Stimulated activated naive CD8-positive, alpha-beta T cell treated with anti-CD3 and anti-CD28 coated beads, Interleukin-15, amount 100 ng/mL, for 72 hours (primary cell): ENCODE results near the gene CBLB.

Experiments
- ATAC-seq: fragments of 150-1000 bp; cut with Tn5 transposase; 2 replicates; pipeline ENCODE4 v1.10.0; 2021; ENCODE audit warnings: mild to moderate bottlenecking, moderate library complexity
- DNase-seq, 2 donors: peaks; one replicate each; pipeline ENCODE4 v3.0.0; 2021 to 2022
- H3K27ac Mint-ChIP-seq, 2 donors: one replicate each; pipeline ENCODE4 v1.8.0; 2022; ENCODE audit warnings: mild to moderate bottlenecking in 2 of 2, mixed read lengths in 2 of 2, moderate library complexity in 2 of 2
- H3K27me3 Mint-ChIP-seq: one replicate; pipeline ENCODE4 v1.8.0; 2022; ENCODE audit warnings: mixed read lengths
- H3K4me1 Mint-ChIP-seq: one replicate; pipeline ENCODE4 v1.8.0; 2022; ENCODE audit warnings: mild to moderate bottlenecking, mixed read lengths
- H3K4me3 Mint-ChIP-seq, 2 donors: one replicate each; pipeline ENCODE4 v1.8.0; 2022; ENCODE audit warnings: mild to moderate bottlenecking in 2 of 2, mixed read lengths in 2 of 2, moderate library complexity in 1 of 2
- H3K9me3 Mint-ChIP-seq, 2 donors: one replicate each; pipeline ENCODE4 v1.8.0; 2022; ENCODE audit warnings: mixed read lengths in 2 of 2

Gene CBLB

DNA sequence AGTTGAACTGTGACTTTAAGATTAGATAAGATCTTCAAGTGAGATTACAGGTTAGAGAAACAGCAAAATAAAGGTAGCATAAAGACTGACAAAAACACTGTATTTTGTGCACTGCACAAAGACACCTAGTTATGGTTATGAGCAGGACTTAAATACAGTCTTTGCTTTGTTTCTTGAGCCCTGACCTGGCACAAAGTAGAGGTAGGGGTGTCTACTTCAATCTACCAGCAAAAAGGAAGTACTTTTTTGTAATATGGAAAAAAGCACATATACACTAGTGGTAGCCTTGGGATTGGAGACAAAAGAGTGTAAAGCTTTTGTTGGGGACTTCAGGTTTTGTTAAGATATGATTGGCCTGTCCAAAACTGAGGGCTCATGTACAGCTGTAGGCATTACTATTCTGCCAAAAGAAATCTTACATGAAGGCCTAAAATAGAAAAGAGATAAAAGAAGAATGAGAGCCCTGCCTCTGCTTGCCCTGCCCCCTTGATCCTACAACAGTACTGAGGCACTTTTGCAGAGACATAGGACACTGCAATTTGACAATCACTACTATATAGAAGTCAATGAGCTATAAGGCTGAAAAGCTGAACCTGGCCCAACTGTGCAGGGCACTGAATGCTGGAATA lies 194.3 kb downstream of the CBLB start:
- DNase-seq = no peak
- Mint-ChIP-seq H3K9me3 (no peaks in the 10 kb centered on the region), H3K4me3 (no peak overlapping the region), H3K27me3 (no peaks in the 10 kb centered on the region), H3K27ac (no peak overlapping the region), H3K4me1 (peaks cover 8% of the 10 kb centered on the region)
- no peak for ATAC-seq

DNA sequence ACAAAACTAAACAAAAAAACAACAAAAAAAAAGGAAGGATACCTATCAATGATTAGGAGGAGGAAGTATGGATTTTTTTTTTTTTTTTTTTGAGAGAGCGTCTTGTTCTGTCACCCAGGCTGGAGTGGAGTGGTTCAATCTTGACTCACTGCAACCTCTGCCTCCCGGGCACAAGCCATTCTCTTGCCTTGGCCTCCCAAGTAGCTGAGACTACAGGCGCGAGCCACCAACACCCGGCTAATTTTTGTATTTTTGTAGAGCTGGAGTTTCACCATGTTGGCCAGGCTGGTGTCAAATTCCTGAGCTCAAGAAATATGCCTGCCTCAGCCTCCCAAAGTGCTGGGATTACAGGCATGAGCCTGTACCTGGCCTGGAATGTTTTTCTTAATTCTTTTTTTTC lies 195.8 kb downstream of the CBLB start:
- H3K4me3 Mint-ChIP-seq = no peak overlapping the region
- no peak for DNase-seq
- no peaks in the 10 kb centered on the region for H3K27me3 Mint-ChIP-seq
- no peak for ATAC-seq
- H3K9me3 Mint-ChIP-seq = no peaks in the 10 kb centered on the region
- H3K27ac Mint-ChIP-seq = no peak overlapping the region
- H3K4me1 Mint-ChIP-seq = peaks cover 8% of the 10 kb centered on the region

DNA sequence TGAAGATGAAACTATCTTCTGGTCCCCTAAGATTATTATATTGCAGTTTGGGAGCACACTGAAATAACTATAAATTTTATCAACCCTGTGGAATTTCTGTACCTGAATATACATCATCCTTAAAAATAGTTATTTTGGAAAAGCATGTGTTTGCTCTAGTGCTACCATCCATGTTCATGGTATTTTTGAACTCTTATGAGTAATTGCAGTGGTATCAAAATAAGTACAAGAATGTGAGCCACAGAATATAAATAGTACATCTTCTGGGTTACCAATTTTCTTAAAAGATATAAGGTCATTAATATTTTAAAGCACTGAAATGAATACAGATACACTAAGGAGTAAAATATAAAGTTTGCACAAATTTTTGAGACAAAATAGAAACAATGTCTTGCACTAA lies 206.5 kb downstream of the CBLB start:
- no peak overlapping the region for H3K4me3 Mint-ChIP-seq
- H3K27ac Mint-ChIP-seq = no peak overlapping the region
- H3K27me3 Mint-ChIP-seq = no peaks in the 10 kb centered on the region
- ATAC-seq (no peak), DNase-seq (no peak)
- H3K9me3 Mint-ChIP-seq = no peaks in the 10 kb centered on the region
- no peaks in the 10 kb centered on the region for H3K4me1 Mint-ChIP-seq

DNA sequence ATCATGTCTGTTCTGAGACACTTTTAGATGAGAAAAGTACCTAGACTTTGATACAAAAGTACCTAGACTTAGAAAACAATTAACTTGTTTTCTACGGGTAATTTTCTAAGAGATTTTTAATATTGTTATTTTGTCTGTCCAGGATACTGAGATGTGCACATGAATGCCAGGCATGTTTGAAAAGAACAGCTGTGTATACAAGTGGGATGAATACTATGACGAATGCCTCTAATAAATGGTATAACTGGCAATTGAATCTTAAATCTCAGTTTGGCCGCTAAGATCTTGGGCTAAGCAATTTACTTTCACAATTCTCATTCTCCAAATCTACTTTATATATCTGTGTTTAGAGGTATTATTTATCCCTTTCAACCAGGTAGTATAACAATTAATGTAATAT lies 207.4 kb downstream of the CBLB start:
- ATAC-seq (no peak), DNase-seq (no peak)
- Mint-ChIP-seq H3K27me3 (no peaks in the 10 kb centered on the region), H3K4me1 (no peaks in the 10 kb centered on the region), H3K27ac (no peak overlapping the region), H3K4me3 (no peak overlapping the region), H3K9me3 (no peaks in the 10 kb centered on the region)

DNA sequence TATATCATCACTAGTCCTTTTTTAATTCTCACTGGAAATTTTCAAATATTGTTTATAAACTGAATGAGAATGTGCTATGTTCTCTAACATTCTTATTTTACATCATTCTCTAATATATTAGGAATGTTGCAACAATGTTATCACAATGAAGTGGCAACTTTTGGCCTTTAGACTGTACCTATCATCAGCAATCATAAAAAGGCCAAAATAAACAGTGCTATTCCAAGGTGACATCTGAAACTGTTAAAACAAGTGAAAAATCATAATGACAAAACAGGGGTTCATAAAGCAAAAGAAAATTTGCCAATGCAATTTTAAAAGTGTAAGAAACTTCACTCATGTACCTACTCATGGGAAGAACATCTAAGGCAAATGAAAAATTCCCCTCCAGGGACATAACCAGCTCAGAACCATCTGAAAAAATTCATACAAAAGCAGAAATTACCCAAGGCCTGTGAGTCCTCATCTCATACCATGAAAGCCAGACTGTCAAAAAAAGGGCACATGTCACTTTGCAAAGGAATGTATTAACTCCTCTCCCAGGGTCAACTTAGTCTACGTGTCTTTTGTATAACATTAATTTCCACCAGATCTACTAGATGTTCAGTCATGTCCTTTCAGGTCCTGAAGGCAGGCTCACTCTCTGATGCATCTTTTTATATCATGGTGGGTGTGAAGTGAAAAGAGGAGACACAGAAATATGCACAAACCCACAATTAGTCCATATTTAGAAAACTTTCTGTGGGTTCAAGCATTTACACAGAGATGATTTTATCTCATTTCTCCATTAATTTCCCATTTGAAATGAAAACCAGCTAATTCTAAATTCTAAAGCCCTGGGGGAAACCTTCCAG lies 211.9 kb downstream of the CBLB start:
- DNase-seq = no peak
- Mint-ChIP-seq H3K27ac (no peak overlapping the region), H3K4me3 (no peak overlapping the region), H3K27me3 (no peaks in the 10 kb centered on the region), H3K4me1 (no peaks in the 10 kb centered on the region), H3K9me3 (no peaks in the 10 kb centered on the region)
- ATAC-seq = no peak

DNA sequence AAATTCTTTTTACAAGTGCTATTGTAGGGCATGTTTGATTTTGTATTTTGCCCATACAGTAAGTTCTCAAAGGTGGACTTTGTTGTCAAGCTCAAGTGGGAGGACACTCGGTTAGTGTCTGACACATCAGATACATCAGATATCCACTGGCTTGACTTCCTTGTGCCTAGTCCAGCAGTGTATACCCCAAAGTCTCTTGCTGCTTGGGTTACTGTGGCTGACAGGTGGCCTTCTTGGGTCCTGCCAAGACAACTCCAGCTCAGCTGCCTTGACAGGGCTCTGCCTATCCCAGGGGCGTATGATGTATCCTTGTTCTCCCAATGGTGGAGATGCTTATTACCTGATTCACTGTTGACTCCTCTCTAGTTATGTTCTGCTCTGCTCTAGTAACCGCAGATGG lies 214.9 kb downstream of the CBLB start:
- H3K27ac Mint-ChIP-seq = no peak overlapping the region
- no peak overlapping the region for H3K4me3 Mint-ChIP-seq
- peaks cover 8% of the 10 kb centered on the region for H3K27me3 Mint-ChIP-seq
- no peaks in the 10 kb centered on the region for H3K4me1 Mint-ChIP-seq
- DNase-seq (no peak), ATAC-seq (peak; percentile 47)
- H3K9me3 Mint-ChIP-seq = no peaks in the 10 kb centered on the region

DNA sequence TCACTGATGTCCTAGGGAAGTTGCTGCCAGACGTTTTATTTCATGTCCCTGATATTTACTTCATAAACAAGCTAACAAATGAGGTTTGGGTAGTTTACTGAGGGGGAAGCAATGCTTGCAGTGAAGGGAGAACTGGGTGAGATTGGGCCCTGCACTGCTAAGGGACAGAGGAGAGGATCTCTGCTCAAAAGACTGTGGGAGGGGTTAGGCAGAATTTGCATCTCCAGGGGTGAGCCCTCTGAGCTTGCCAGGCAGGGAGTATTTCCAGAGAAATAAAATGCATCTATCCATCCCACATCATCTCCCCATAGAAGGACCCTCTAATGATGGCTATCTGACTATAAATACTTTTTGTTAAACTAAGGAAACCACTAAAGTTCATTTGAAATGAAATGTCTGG lies 215.6 kb downstream of the CBLB start:
- Mint-ChIP-seq H3K4me1 (no peaks in the 10 kb centered on the region), H3K4me3 (no peak overlapping the region), H3K27ac (peak overlapping the region in 1 of 2 donors; percentile 71), H3K27me3 (peaks cover 8% of the 10 kb centered on the region), H3K9me3 (no peaks in the 10 kb centered on the region)
- DNase-seq = no peak
- ATAC-seq = peak; percentile 35

DNA sequence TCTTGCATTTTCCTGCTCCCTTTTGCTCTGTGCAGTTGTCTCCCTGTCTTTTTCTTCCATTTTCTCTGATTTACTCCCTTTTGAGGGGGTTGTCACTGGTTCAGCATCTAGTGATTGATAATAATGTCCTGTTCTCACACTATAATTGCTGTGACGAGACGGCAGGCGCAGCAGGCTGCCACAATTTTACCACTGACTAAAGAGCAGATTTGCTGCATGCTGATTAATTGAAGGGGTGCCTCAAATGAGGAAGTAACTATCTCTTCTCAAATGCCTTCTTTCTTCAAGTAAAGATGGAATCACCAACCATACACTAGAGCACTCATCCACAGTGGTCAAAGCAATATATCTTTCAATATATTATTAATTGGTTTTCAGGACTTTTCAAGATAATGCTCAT lies 219.3 kb downstream of the CBLB start:
- DNase-seq (no peak), ATAC-seq (no peak)
- Mint-ChIP-seq H3K4me3 (no peak overlapping the region), H3K27ac (peak overlapping the region in 1 of 2 donors; percentile 1), H3K4me1 (no peaks in the 10 kb centered on the region), H3K9me3 (no peaks in the 10 kb centered on the region), H3K27me3 (peaks cover 8% of the 10 kb centered on the region)

DNA sequence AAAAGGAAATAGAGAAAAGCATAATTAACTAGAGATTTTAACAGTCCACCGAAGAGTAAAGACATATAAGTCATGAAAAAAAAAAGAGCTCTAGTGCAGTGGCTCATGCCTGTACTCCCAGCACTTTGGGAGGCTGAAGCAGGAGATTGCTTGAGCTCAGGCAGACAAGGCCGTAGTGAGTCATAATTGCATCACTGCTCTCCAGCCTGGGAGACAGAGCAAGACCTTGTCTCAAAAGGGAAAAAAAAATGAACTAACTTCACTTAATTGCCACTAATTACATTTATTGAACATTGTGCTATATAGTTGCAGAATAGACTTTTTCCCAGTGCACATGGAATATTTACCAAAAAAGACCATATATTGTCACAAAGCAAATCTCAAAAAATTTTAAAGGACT lies 221.8 kb downstream of the CBLB start:
- no peak overlapping the region for H3K4me3 Mint-ChIP-seq
- peak overlapping the region in 1 of 2 donors; percentile 12 for H3K27ac Mint-ChIP-seq
- peaks cover 8% of the 10 kb centered on the region for H3K27me3 Mint-ChIP-seq
- no peaks in the 10 kb centered on the region for H3K4me1 Mint-ChIP-seq
- DNase-seq = no peak
- no peak for ATAC-seq
- no peaks in the 10 kb centered on the region for H3K9me3 Mint-ChIP-seq

DNA sequence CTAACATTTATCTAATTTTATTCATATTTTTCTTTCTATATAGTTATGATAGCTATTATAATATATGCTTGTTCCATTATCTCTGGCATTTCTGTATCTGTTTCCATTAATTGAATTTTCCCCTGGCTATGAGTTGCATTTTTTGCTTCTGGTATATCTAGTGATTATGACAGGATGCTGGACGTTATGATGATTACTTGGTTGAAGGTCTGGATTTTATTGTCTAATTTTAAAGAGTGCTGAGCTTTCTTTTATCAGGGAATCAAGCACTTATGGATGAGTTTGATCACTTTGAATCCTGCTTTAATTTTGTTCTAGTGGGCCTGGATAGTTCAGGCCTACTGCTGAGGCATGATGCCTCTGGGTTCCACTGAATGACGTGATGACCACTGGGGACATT lies 229.7 kb downstream of the CBLB start:
- no peaks in the 10 kb centered on the region for H3K9me3 Mint-ChIP-seq
- DNase-seq (no peak), ATAC-seq (no peak)
- no peak overlapping the region for H3K27ac Mint-ChIP-seq
- no peak overlapping the region for H3K4me3 Mint-ChIP-seq
- no peaks in the 10 kb centered on the region for H3K27me3 Mint-ChIP-seq
- H3K4me1 Mint-ChIP-seq = no peaks in the 10 kb centered on the region

DNA sequence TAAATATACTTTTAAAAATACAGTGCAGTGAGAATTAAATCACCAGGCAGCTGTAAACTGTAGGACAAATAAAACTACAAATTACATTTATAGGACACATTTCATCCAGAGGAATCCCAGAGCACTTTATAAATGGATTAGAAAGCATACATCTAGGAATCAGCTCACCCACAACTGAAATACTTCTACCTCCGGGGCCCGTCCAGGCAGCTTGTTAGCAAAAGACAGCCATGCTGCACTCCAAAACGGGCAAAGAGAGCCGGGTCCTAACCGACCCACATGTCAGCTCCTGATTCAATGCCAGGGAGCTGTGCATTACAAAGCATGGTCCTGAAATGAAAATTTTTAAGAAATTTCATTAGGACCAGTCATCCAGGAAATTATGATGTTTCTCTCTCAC lies 234.1 kb downstream of the CBLB start:
- Mint-ChIP-seq H3K4me3 (no peak overlapping the region), H3K27ac (no peak overlapping the region), H3K4me1 (no peaks in the 10 kb centered on the region), H3K9me3 (no peaks in the 10 kb centered on the region), H3K27me3 (no peaks in the 10 kb centered on the region)
- DNase-seq = no peak
- ATAC-seq = no peak

DNA sequence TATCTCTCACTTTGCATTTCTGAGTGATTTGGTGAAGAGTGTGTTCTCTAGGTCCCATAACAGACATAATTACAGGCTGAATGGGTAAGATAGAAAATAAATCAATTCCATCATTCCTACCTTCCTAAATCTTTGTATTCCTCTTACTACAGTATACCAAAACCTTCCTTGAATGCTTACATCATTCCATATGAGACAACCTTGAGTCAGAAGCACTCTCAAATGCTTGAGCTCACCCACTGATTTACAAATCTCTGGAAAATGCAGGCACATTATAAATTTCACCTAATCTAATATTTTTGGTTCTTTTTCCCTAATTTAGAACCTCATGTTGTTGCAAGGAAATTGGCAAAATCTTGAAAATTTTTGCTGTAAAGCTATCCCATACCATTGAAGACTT lies 239.1 kb downstream of the CBLB start:
- Mint-ChIP-seq H3K4me3 (no peak overlapping the region), H3K27me3 (no peaks in the 10 kb centered on the region), H3K27ac (no peak overlapping the region), H3K4me1 (no peaks in the 10 kb centered on the region), H3K9me3 (no peaks in the 10 kb centered on the region)
- DNase-seq = no peak
- ATAC-seq = no peak

DNA sequence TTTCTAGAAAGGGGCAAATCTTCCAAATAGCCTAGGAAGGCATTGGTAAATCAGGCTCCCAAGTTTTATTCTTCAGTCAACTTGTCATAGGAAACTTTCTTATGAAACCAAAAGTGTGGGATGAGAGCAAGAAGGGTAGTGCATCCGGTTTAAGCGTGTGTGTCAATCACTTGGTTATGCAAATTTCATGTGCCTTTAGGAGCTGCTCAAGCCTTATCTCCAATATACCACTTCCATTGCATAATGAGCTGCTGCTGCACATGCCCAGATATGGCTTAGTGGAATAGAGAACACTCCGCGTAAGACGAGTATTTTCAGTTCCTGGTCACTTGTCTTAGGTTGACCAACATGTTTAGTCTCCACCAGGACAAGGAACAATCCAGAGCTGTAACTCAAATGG lies 242.1 kb downstream of the CBLB start:
- H3K4me3 Mint-ChIP-seq = no peak overlapping the region
- no peaks in the 10 kb centered on the region for H3K9me3 Mint-ChIP-seq
- H3K27me3 Mint-ChIP-seq = no peaks in the 10 kb centered on the region
- DNase-seq (no peak), ATAC-seq (no peak)
- no peaks in the 10 kb centered on the region for H3K4me1 Mint-ChIP-seq
- no peak overlapping the region for H3K27ac Mint-ChIP-seq

DNA sequence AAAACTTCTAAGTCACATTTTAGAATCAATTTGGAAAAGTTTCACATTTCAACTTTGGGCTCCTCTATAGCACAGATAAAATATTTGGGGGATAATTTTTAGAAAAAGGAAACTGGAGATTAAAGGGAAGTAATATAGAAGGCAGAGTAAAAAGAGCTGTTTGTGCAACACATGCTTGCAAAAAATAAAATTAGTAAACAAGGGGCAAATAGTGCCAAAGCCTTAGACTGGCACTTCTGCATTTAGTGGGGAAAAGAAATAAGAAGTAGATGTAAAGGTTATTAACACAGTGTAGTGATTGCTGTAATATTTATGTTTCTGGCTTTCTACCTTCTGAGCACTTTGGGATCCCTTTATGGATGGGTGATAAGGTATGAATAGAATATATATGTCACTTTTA lies 246.6 kb downstream of the CBLB start:
- no peak for DNase-seq
- Mint-ChIP-seq H3K4me3 (no peak overlapping the region), H3K27me3 (no peaks in the 10 kb centered on the region)

DNA sequence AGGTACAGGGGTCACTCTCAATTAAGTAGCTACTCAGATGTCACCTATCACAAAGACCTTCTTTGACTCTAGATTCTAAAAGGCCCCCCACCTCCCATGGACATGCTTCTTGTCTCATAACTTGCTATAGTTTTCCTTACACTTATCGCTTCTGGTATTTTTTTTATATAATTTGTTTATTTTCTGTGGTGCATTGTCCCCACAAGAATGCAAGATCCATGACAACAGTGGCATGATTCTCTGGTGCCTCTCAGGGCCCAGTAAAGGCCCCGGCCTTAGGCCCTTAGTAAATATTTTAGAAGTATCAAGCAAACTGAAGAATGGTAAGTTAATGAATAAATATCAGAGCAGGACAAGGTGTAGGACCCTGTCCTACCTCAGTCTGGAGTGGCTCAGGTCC lies 248.6 kb downstream of the CBLB start:
- ATAC-seq (no peak), DNase-seq (no peak)
- Mint-ChIP-seq H3K4me3 (no peak overlapping the region), H3K9me3 (no peaks in the 10 kb centered on the region), H3K27ac (peak overlapping the region in 1 of 2 donors; percentile 10), H3K4me1 (no peaks in the 10 kb centered on the region), H3K27me3 (no peaks in the 10 kb centered on the region)

More for the DNA sequence above, 246.6 kb downstream of the CBLB start:
- ATAC-seq = no peak
- Mint-ChIP-seq H3K27ac (no peak overlapping the region), H3K9me3 (no peaks in the 10 kb centered on the region), H3K4me1 (no peaks in the 10 kb centered on the region)

DNA sequence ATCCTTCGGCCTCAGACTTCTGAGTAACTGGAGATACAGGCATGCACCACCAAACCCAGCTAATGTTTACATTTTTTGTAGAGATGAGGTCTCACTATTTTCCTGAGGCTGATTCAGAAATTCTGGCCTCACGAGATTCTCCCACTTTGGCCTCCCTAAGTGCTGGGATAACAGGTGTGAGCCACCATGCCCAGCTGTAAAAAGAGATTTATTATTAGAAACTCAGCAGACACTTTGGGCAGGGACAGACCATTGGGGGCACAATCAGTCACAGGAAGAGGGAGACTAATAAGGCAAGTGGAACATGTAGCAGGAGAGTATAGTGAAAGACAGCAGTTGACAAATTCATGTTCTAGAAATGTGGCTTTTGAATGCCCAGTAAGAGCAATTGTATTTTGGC lies 249.2 kb downstream of the CBLB start:
- H3K4me3 Mint-ChIP-seq = no peak overlapping the region
- no peaks in the 10 kb centered on the region for H3K9me3 Mint-ChIP-seq
- ATAC-seq (no peak), DNase-seq (no peak)
- H3K4me1 Mint-ChIP-seq = no peaks in the 10 kb centered on the region
- H3K27me3 Mint-ChIP-seq = no peaks in the 10 kb centered on the region
- no peak overlapping the region for H3K27ac Mint-ChIP-seq

DNA sequence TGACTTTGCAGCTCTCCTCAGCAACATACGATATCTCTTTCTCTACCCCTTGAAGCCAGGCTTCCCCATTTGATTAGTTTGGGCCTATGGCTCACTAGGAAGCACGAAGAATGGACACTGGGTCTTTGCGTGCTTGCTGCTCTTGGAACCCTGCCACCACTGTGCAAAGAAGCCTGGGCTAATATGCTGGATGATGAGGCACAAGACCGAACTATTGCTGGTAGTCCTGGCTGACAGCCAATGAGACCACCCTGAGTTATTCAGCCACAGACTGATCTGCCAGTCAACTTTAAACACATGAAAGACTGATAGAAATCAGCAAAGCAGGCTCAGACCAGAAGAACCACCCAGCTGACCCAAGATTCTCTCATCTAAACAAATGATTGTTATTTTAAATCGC lies 250.3 kb downstream of the CBLB start:
- Mint-ChIP-seq H3K27ac (no peak overlapping the region), H3K9me3 (no peaks in the 10 kb centered on the region), H3K4me1 (no peaks in the 10 kb centered on the region), H3K27me3 (no peaks in the 10 kb centered on the region), H3K4me3 (no peak overlapping the region)
- no peak for DNase-seq
- no peak for ATAC-seq
